Activated CD4-positive, CD25-positive, alpha-beta regulatory T cell treated with anti-CD3 and anti-CD28 coated beads, Interleukin-2, amount 50 U/mL, for 72 hours (primary cell): ENCODE measurements around the gene TLN1.
A peak's percentile ranks its signal among the peaks of the same experiment; 100 is the strongest.

Experiments
- DNase-seq: peaks from one replicate; pipeline ENCODE4 v3.0.0; 2021

The TLN1 gene

DNA sequence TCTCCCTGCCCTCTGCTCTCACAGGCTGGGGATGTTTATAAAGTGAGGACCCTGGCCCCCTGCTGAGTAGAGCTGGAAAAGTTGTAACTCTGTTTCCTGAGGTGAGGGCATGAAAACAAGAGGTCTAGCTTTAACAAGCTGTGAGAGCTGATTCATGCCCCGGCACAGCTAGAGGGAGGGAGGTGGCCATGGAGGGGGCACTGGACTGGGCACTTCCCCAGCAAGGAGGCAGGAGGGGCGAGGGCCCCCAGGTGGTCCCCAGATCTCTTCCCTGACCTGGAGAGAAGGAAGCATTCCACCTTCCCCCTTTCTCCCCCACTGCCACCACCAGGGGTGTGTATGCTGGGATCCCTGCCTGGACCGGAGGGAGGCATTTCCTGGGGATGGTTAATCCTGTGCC, 22.3 kb upstream of the TLN1 start, which contains the start of gene MSMP:
TSS of gene MSMP (minus strand) at position 13 of the 400 bp plus-strand sequence. CDS start 147 bp downstream, outside the sequence.
- DNase-seq: no peak

DNA sequence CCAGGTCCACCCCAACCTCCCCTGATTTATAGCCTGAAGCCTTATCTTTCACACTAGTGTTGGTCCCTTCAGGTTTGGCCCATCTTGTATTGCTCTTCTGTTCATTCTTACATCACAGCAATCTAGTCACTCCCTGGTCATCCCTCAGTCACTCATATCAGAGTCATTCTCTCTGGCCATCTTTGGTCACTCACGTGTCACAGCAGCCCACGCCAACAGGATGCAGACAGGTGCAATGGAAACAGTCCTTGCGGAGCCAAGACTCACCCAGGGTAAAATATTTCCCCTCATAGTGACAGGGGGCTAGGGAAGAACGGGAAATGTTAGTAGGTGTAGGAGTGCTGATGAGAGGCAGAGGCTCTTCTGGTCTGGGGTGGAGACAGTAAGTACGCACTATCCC, 21.5 kb upstream of the TLN1 start:
- DNase-seq: no peak

DNA sequence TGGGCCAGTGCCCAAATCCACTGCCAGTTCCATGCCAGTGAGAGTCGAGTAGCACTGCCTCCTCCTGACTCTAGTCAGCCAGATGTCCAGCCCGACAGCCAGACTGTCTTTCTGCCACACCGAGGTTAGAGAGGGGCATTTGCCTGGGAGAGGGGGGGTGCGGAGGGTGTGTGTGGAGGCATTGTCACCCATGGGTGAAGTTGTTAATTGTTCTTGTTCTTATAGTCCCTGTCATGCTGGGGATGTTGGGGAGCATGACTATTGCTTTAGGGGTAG, 18.2 kb upstream of the TLN1 start:
- no peak for DNase-seq

DNA sequence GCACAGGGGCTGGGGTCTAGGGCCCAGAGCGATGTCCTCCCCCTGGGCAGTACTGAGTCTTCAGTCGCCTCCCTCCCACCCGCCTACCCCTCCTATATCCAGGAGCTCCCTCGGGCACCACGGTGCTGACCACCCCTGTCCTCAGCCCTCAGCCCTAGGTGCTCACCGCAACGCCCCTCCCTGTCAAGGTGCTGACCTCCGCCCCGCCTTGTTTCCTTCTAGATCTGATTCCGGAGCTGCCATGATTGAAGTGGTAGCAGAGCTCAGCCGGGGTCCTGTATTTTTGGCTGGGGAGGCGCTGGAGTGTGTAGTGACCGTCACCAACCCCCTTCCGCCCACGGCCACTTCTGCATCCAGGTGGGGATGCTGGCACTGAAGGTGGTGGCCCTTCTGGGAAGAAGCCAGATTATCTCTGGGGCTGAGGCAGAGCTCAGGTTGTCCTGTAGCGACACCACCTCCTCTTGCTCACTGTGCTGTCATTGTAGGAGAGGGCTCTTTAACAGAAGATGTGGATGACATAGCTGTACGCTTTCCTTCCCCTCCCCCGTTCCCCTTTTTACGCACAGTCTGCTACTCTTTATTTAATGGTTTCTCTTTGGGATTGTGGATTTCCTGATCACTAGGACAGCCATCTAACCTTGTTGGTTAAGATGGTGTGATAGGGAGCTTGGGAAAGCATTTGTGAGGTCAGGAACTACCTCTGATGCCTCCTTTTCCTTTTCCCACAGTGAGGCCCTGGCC, 17.7 kb upstream of the TLN1 start:
- peak; percentile 56 for DNase-seq

DNA sequence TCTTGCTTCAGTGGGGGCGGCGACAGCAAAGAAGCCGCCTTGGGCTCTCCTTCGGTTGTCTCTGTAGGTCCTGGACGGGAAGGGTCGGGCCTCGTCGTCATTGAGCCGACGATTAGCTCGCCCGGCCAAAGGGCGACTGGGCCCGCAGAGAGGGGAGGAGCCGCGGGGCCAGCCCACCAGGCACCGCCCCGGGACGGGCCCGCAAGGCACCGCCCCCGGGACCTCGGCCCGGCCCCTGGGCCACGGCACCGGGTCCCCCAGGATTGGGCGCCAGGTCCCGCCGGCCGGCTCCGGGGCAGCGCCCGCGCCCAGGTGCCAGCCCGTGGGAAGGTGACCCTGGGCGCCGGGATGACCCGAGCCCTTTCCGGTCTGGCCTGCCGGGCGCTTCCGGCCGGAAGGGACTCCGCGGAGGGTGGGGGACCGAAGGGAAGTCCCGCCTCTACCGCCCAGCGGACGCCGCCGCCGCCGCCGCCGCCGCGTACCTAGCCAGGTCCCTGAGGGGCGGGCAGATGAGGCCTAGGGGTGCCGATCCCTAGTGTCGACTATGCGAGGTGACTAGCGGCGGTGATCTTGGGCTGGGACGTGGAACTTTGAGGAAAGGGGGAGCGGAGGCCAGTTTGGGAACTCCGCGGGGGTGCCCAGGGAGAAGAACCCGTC, 17.0 kb upstream of the TLN1 start, which contains the start of the genes GBA2 and RGP1:
TSS of gene GBA2 (minus strand) at position 371 of the 657 bp plus-strand sequence. CDS start 524 bp downstream, outside the sequence.
TSS of gene RGP1 (plus strand) at position 430 of the 657 bp plus-strand sequence. CDS start 469 bp downstream, outside the sequence.
- DNase-seq: peak; percentile 76

DNA sequence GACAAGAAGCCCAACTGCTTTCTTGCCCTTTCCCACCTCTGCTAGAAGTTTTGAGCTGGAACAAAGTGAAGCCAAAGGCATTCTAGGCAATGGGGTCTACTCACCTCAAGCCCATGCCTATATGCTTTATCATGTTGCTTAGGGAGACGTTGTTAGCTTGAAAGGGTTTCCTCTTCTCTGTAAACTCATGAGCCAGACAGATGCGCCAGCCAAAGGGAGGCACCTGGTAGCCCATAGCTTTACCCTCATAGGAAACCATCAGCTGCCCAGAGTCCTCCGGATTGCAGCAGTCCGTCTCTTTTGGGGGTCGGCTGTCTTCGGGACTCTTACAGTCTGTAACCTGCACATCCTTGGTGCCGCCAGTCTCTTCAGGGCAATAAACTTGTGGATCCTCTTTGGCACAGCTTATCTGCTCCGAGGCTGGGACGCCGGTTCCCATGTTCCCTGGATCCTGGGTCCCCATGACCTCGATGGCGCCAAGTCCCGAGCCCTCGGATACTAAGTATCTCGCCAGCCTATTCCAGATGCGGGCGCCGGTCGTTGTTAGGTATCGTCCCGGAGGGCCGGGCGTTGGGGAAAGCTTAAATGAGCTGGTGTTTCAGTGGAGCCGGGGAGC, 16.4 kb upstream of the TLN1 start:
- DNase-seq: no peak

DNA sequence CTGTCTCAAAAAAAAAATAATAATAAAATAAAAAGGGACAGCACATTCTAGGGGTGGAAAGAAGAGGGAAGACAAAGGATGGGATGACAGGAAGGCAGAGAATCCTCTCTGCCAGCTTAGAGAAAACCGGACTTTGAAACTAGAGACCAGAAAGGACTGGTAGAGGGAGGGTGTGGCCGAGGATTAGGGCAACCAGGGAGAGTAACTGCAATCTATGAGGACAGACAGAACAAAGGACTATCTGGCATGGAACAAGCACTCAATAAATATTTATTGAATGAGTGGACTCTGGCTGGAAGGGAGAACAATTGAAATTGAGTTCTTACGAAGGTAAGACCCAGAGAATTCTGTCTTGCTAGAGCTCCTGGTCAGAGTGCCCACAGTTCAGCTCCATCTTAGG, 14.6 kb upstream of the TLN1 start:
- DNase-seq: no peak

DNA sequence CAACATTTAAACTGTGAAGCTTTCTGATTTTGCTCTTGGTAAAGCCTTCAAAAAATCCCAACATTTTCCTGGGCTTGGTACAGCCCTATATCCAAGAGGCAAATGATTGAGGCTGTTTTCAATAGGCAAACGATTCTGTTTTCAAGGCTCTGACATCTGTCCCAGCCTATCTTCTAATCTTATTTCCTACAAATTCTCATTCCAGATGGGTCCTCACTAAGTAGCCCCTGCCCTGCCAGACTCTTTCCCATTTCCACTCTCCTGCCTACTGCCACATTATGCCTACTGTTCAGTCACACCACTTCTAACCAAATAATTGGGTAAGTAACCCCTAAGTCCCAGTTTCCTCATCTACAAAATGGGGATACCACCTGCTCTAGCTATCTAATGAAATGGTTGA, 13.6 kb upstream of the TLN1 start:
- no peak for DNase-seq

DNA sequence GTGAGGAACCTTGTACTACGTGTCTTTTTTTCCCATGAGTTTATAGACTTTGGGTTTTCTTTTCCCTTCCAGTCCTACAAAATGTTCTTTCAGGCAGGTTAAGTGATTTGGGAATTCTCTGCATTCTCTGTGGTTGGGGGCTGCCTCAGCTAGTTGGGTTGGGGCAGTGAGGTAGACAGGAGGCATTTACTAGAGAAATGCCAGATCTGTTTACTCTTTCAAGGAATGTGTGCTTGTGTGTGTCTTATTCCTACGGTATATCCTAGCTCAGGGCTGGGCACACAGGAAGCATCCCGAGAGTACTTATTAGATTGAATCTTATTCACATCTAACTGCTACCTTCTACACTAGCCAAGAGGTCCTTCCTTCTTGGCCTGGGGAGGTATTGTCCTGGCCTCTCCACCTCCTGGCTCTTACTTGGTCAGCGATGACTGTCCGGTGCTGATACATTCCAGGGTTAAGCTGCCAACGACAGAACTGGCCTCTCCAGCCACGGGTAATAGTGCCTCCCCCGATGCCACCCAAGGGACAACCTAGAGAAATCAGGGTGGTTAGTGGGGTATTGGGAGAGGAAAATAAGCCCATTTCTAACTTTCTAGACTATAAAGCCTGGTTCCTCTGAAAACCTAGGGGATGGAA, 12.0 kb upstream of the TLN1 start:
- no peak for DNase-seq

DNA sequence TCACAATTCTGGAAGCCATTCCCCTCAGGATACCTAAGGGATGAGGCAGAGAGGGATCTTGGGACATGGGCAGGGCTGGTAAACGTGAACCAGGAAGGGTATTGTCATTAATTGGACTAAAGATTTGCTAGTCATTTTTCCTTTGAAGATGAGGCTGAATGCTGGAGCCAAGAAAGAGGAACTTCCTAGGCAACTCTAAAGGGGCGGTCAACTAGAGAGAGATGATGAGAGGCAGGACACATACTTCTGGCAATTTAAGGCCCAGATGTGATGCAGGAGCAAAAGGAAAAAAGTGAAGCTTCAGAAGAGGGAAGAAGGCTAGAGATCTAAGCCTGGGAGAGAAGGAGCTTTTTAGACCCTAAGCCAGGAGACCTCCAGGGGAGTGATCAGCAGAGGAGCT, 11.5 kb upstream of the TLN1 start:
- DNase-seq: no peak

DNA sequence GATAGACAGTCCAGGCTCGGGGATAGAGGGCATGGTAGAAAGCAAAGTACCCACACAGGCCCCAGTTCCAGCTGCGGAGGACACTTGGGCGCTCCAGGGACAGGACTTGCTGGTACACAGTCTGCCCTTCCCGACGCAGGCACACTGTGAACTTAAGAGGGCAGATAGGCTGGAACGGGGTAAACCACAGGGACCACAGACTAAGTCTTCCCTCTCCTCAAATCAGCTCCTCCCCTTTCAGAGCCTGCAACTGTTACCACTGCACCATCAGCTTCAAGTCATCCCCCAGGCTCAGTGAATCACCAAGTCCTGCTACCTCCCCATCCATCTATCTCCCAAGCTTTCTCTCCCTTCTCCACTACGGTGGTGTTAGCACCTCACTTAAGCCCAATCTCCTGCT, 9.7 kb upstream of the TLN1 start:
- no peak for DNase-seq

DNA sequence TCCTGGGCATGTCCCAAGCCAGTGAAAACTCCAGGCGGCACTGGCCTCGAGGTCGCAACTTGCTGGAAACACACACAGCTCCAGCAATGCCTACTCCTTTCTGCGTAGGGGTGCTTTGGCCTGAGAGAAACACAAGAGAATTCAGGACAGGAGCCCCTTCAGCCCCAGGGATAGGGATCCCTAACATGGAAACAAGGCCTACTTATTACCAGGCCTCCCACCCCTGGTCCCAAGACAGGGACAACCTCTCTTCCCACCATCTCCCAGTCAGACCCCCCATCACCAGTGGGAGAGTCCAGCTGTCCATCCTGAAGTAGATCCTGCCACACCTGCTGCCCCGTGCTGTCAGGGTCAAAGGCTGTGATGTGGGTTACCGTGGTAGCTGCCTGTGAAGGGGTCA, 8.2 kb upstream of the TLN1 start:
- no peak for DNase-seq

DNA sequence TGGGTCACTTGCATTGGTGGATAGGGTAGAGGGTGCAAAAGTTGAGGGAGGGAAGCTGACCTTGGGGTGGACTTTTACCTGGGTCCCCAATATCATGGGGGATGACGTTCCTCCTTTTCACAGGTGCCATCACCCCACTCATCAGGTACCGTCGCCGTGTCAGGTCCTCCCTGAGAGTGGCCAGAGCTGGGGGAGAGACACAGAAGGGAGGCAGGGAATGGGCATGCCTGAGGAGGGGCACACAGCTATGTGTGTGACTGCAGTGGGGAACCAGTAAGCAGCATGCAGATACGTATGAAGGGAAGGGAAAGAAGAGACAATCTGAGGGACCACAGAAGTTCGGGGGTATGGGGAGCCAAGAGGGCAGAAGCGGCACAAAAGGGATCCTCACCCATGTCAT, 6.9 kb upstream of the TLN1 start:
- no peak for DNase-seq

DNA sequence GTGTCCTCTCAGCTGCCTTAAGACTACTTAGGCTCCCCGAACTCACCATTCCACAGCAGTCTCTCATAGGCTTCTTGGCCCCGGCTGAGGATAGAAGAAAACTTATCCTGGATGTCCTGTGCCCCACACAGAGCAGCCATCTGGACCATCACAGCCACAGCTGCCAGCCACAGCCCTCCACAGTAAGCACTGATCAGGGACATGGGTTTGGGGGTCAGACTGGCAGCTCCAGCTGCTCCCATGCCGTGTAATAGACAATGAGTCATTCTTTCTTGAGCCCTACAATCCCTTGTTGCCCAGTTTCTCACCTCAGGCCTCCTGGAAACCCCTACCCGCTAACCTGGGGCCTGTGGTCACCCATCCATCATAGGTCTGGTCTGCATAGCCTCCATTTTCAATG, 6.2 kb upstream of the TLN1 start:
- DNase-seq: no peak

DNA sequence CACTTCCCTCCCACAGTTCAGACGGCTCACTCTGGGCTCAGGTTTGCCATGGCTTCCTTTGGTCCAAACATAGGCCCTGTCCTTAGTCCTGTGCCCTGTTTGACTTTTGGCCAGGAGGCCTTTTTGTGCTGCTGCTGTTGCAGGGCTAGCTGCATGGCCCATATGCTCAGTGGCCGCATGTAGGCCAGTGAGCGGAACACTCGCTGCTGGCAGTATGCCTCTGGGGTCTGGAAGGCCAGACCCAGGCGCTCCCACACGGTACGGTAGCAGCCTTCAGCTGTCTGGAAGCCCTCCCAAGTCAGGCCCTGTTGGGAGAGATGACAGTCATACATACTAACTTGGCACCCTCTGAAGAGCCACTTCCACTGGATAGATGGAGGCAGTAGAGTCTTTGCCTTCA, 5.1 kb upstream of the TLN1 start:
- no peak for DNase-seq

DNA sequence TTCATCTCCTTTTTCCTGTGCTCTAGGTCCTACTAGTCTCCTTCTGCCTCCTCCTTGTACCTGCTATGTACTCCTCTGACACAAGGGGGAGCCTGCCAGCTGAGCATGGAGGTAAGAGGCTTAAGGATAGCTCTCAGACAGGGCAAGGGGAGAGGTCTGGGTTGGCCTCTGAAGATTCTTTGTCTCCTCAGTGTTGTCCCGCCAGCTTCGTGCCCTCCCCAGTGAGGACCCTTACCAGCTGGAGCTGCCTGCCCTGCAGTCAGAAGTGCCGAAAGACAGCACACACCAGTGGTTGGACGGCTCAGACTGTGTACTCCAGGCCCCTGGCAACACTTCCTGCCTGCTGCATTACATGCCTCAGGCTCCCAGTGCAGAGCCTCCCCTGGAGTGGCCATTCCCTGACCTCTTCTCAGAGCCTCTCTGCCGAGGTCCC, 4.2 kb upstream of the TLN1 start:
- peak; percentile 45 for DNase-seq

DNA sequence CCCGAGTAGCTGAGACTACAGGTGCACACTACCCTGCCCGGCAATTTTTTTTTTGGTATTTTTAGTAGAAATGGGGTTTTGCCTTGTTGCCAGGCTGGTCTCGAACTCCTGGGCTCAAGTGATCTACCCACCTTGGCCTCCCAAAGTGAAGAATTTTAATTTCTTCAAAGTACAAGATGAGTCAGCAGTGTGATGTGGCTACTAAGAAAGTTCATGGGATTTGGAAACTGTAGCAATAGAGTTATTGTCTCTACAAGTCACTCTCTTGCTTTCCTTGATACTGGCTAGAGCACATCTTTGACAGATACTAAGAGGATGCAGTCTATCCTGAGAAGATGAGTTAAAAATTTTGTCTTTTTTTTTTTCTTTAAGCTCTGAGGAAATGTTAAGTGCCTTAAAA, 2.1 kb upstream of the TLN1 start:
- DNase-seq: no peak

DNA sequence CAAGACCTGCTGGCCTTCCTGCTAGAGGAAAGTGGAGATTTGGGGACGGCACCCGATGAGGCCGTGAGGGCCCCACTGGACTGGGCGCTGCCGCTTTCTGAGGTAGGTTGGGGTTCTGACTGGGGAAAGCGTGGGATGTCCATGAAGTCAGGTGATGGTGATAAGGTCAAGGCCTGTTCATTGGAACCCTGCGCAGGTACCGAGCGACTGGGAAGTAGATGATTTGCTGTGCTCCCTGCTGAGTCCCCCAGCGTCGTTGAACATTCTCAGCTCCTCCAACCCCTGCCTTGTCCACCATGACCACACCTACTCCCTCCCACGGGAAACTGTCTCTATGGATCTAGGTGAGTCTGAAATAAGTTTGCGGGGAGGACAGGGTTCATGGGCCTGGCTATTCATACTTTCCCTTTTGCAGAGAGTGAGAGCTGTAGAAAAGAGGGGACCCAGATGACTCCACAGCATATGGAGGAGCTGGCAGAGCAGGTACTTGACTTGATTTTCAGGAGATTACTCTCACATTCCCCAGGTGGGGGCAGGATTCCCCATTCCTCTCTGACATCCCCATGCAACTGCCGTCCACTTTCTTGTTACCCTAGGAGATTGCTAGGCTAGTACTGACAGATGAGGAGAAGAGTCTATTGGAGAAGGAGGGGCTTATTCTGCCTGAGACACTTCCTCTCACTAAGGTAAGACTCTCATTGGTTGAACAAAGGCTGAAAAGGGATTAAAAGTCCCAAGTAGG, 976 bp upstream of the TLN1 start:
- no peak for DNase-seq

DNA sequence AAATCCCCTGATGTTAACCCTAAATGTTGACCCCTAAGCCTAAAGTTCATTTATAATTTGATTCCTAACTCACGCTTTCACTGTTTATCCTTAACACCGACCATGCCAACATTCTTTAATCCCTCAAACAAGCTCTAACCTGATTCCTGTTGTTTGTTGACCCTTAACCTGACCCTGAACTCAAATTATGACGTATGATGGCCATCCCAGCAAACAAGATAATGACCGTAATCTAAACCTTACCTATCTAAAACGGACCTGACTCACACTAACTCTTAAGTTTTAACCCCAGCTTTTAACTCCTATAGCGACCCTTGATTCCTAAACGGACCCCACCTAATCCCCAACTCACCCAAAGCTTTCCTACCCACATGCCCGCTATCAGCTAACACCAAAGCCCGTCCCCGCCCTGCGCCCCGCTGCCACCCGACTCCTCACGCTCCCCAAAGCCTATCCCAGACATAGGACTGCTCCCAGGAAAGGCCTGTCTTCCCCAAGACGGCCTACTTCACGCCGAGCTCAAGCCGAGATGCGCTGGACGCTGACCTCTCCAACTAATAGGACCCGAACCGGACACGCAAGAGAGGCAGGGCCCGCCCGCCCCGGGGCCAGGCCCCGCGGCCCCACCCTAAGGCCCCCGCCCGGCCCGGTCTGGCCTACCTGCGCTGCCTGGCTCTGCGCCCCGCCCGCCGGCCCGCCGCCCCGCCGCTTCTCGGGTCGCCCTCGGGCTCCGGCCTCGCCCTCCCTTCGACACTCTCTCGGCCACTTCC, 395 bp downstream of the TLN1 start:
- DNase-seq: no peak

DNA sequence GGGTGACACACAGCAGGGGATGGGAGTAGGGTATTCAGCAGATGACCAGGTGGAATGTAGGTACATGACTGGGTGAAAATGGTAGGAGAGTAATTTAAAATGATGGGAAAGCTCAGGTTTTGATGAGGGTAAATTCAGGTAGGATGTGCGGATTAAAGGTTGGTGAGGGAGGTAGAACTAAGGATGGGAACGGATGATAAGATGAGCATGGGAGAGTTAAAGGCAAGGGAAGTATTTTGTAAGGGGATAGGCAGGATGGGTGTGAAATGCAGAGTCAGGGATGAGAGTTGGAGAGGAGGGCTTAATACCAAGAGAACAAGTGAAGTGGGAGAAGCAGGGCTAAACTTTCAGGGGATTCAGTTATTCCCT, 1.5 kb downstream of the TLN1 start:
- DNase-seq: no peak

DNA sequence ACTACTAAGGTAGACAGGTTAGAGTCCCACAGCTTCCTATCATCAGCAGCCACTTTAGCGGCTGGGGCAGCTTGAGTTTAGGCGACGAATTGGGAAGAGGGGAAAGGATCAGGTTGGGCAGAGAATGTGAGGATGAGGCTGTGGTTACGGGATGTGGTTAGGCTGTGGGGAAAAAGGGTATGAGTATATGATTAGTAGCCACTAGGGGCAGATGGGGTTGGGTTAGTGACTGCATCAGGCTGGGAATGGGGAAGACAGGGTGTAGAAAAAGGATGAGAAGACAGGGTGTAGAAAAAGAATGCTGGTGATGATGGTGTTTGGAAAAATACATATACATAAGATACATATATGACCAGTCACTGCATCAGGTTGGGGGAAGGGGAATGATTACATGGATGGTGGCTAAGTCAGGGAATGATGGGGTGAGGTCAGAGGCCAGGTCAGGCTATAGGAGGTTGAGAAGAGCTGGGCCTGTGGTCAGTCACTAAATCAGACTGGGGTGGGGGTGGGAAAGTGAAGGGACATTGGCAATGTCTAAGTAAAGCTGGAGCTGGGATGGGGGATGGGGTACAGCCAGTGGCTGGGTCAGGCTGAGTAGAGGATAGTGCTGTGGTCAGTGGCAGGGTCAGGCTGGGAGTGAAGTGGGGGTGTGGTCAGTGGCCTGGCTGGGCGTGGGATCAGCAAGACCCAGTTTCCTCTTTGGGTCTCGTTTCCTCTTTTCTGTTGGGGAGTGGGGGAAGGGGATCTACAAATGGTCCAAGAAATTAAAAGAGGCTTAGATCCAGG, 2.1 kb downstream of the TLN1 start:
- no peak for DNase-seq
